ENCODE measurements around the gene SND1. TPM values are rescaled to one million over a fixed set of nuclear protein-coding genes. Genes with fewer than 3 reads are reported as not detected.

SND1 gene
- polyA plus RNA-seq, 4 donors, result 47.2 to 148 (median 92.2) TPM

- Histone ChIP-seq H3K9me3 (ENCODE audit: control insufficient read depth in 2 of 2, insufficient read depth in 1 of 2, low read depth in 1 of 2, low read length in 1 of 2) (no peaks in the 10 kb centered on the region), H3K36me3 (ENCODE audit: control insufficient read depth in 3 of 3, insufficient read depth in 2 of 3, low read depth in 1 of 3, low read length in 3 of 3) (peaks cover 15 to 94% (median 16%) of the 10 kb centered on the region in 3 donors), H3K4me1 (ENCODE audit: control insufficient read depth in 3 of 3, insufficient read depth in 2 of 3, low read depth in 1 of 3, low read length in 2 of 3) (no peaks in the 10 kb centered on the region), H3K27ac (ENCODE audit: low read depth in 1 of 3, low read length in 2 of 3) (no peak overlapping the region), H3K4me3 (ENCODE audit: low read depth in 1 of 3, low read length in 3 of 3) (no peak overlapping the region), H3K27me3 (ENCODE audit: control insufficient read depth in 3 of 3, insufficient read depth in 3 of 3, low read length in 3 of 3) (no peaks in the 10 kb centered on the region)
- 89 to 94% (median 92%) methylated on average over 10 of the region's 10 CpGs for WGBS, 3 donors
- FAIRE-seq (no peak), DNase-seq (no peak)
These were observed 438.5 kb downstream of the SND1 start for GRCh38 chr7:128090492-128090891.

- H3K27me3 ChIP-seq (ENCODE audit: control insufficient read depth in 3 of 3, insufficient read depth in 3 of 3, low read length in 3 of 3), result no peaks in the 10 kb centered on the region
- FAIRE-seq (no peak), DNase-seq (no peak)
- no peak overlapping the region for H3K4me3 ChIP-seq (ENCODE audit: low read depth in 1 of 3, low read length in 3 of 3)
- no peaks in the 10 kb centered on the region for H3K4me1 ChIP-seq (ENCODE audit: control insufficient read depth in 3 of 3, insufficient read depth in 2 of 3, low read depth in 1 of 3, low read length in 2 of 3)
- no peaks in the 10 kb centered on the region for H3K9me3 ChIP-seq (ENCODE audit: control insufficient read depth in 2 of 2, insufficient read depth in 1 of 2, low read depth in 1 of 2, low read length in 1 of 2)
- WGBS, 3 donors, result 80 to 87% (median 83%) methylated on average over 3 of the region's 3 CpGs
- peaks cover 12 to 91% (median 13%) of the 10 kb centered on the region in 3 donors for H3K36me3 ChIP-seq (ENCODE audit: control insufficient read depth in 3 of 3, insufficient read depth in 2 of 3, low read depth in 1 of 3, low read length in 3 of 3)
- no peak overlapping the region for H3K27ac ChIP-seq (ENCODE audit: low read depth in 1 of 3, low read length in 2 of 3)
These were observed 439.1 kb downstream of the SND1 start for GRCh38 chr7:128091106-128091505.

- FAIRE-seq (no peak), DNase-seq (no peak)
- Histone ChIP-seq H3K36me3 (ENCODE audit: control insufficient read depth in 3 of 3, insufficient read depth in 2 of 3, low read depth in 1 of 3, low read length in 3 of 3) (peaks cover 12 to 88% (median 13%) of the 10 kb centered on the region in 3 donors), H3K4me3 (ENCODE audit: low read depth in 1 of 3, low read length in 3 of 3) (no peak overlapping the region), H3K4me1 (ENCODE audit: control insufficient read depth in 3 of 3, insufficient read depth in 2 of 3, low read depth in 1 of 3, low read length in 2 of 3) (no peaks in the 10 kb centered on the region), H3K9me3 (ENCODE audit: control insufficient read depth in 2 of 2, insufficient read depth in 1 of 2, low read depth in 1 of 2, low read length in 1 of 2) (no peaks in the 10 kb centered on the region), H3K27ac (ENCODE audit: low read depth in 1 of 3, low read length in 2 of 3) (no peak overlapping the region), H3K27me3 (ENCODE audit: control insufficient read depth in 3 of 3, insufficient read depth in 3 of 3, low read length in 3 of 3) (no peaks in the 10 kb centered on the region)
- 87 to 88% (median 88%) methylated on average over 5 of the region's 5 CpGs for WGBS, 3 donors
These were observed 440.2 kb downstream of the SND1 start for GRCh38 chr7:128092221-128092620.

- Histone ChIP-seq H3K36me3 (ENCODE audit: control insufficient read depth in 3 of 3, insufficient read depth in 2 of 3, low read depth in 1 of 3, low read length in 3 of 3) (peaks cover 12 to 80% (median 13%) of the 10 kb centered on the region in 3 donors), H3K9me3 (ENCODE audit: control insufficient read depth in 2 of 2, insufficient read depth in 1 of 2, low read depth in 1 of 2, low read length in 1 of 2) (no peaks in the 10 kb centered on the region), H3K4me1 (ENCODE audit: control insufficient read depth in 3 of 3, insufficient read depth in 2 of 3, low read depth in 1 of 3, low read length in 2 of 3) (no peaks in the 10 kb centered on the region), H3K27ac (ENCODE audit: low read depth in 1 of 3, low read length in 2 of 3) (no peak overlapping the region), H3K4me3 (ENCODE audit: low read depth in 1 of 3, low read length in 3 of 3) (no peak overlapping the region), H3K27me3 (ENCODE audit: control insufficient read depth in 3 of 3, insufficient read depth in 3 of 3, low read length in 3 of 3) (no peaks in the 10 kb centered on the region)
- 76 to 86% (median 83%) methylated on average over 14 of the region's 14 CpGs for WGBS, 3 donors
- no peak for FAIRE-seq
- DNase-seq, result no peak
These were observed 441.9 kb downstream of the SND1 start for GRCh38 chr7:128093614-128094570.

- DNase-seq (no peak), FAIRE-seq (no peak)
- H3K36me3 ChIP-seq (ENCODE audit: control insufficient read depth in 3 of 3, insufficient read depth in 2 of 3, low read depth in 1 of 3, low read length in 3 of 3), result peaks cover 8 to 72% (median 9%) of the 10 kb centered on the region in 3 donors
- H3K4me3 ChIP-seq (ENCODE audit: low read depth in 1 of 3, low read length in 3 of 3), result no peak overlapping the region
- 86 to 93% (median 89%) methylated on average over 8 of the region's 8 CpGs for WGBS, 3 donors
- H3K4me1 ChIP-seq (ENCODE audit: control insufficient read depth in 3 of 3, insufficient read depth in 2 of 3, low read depth in 1 of 3, low read length in 2 of 3), result no peaks in the 10 kb centered on the region
- H3K27ac ChIP-seq (ENCODE audit: low read depth in 1 of 3, low read length in 2 of 3), result no peak overlapping the region
- H3K27me3 ChIP-seq (ENCODE audit: control insufficient read depth in 3 of 3, insufficient read depth in 3 of 3, low read length in 3 of 3), result no peaks in the 10 kb centered on the region
- H3K9me3 ChIP-seq (ENCODE audit: control insufficient read depth in 2 of 2, insufficient read depth in 1 of 2, low read depth in 1 of 2, low read length in 1 of 2), result no peaks in the 10 kb centered on the region
These were observed 442.7 kb downstream of the SND1 start for GRCh38 chr7:128094686-128095085.

- 92 to 98% (median 95%) methylated on average over 7 of the region's 7 CpGs for WGBS, 3 donors
- Histone ChIP-seq H3K9me3 (ENCODE audit: control insufficient read depth in 2 of 2, insufficient read depth in 1 of 2, low read depth in 1 of 2, low read length in 1 of 2) (no peaks in the 10 kb centered on the region), H3K4me1 (ENCODE audit: control insufficient read depth in 3 of 3, insufficient read depth in 2 of 3, low read depth in 1 of 3, low read length in 2 of 3) (no peaks in the 10 kb centered on the region), H3K27ac (ENCODE audit: low read depth in 1 of 3, low read length in 2 of 3) (no peak overlapping the region), H3K36me3 (ENCODE audit: control insufficient read depth in 3 of 3, insufficient read depth in 2 of 3, low read depth in 1 of 3, low read length in 3 of 3) (peaks cover 3 to 48% (median 4%) of the 10 kb centered on the region in 3 donors), H3K27me3 (ENCODE audit: control insufficient read depth in 3 of 3, insufficient read depth in 3 of 3, low read length in 3 of 3) (no peaks in the 10 kb centered on the region), H3K4me3 (ENCODE audit: low read depth in 1 of 3, low read length in 3 of 3) (no peak overlapping the region)
- DNase-seq (no peak), FAIRE-seq (no peak)
These were observed 445.3 kb downstream of the SND1 start for GRCh38 chr7:128097211-128097731.

- H3K36me3 ChIP-seq (ENCODE audit: control insufficient read depth in 3 of 3, insufficient read depth in 2 of 3, low read depth in 1 of 3, low read length in 3 of 3), result peaks cover 0 to 34% (median 3%) of the 10 kb centered on the region in 3 donors
- H3K4me1 ChIP-seq (ENCODE audit: control insufficient read depth in 3 of 3, insufficient read depth in 2 of 3, low read depth in 1 of 3, low read length in 2 of 3), result peaks cover 0 to 3% (median 0%) of the 10 kb centered on the region in 3 donors
- no peak overlapping the region for H3K27ac ChIP-seq (ENCODE audit: low read depth in 1 of 3, low read length in 2 of 3)
- no peak overlapping the region for H3K4me3 ChIP-seq (ENCODE audit: low read depth in 1 of 3, low read length in 3 of 3)
- no peaks in the 10 kb centered on the region for H3K9me3 ChIP-seq (ENCODE audit: control insufficient read depth in 2 of 2, insufficient read depth in 1 of 2, low read depth in 1 of 2, low read length in 1 of 2)
- peaks cover 0 to 8% (median 0%) of the 10 kb centered on the region in 3 donors for H3K27me3 ChIP-seq (ENCODE audit: control insufficient read depth in 3 of 3, insufficient read depth in 3 of 3, low read length in 3 of 3)
- FAIRE-seq (no peak), DNase-seq (no peak)
- 93 to 100% (median 96%) methylated on average over 5 of the region's 5 CpGs for WGBS, 3 donors
These were observed 446.6 kb downstream of the SND1 start for GRCh38 chr7:128098629-128099028.

GRCh38 chr7:128099204-128099671 lies 447.2 kb downstream of the SND1 start:
- H3K4me3 ChIP-seq (ENCODE audit: low read depth in 1 of 3, low read length in 3 of 3), result no peak overlapping the region
- WGBS, 3 donors, result 83 to 88% (median 86%) methylated on average over 5 of the region's 5 CpGs
- no peak overlapping the region for H3K27ac ChIP-seq (ENCODE audit: low read depth in 1 of 3, low read length in 2 of 3)
- peaks cover 0 to 5% (median 0%) of the 10 kb centered on the region in 3 donors for H3K4me1 ChIP-seq (ENCODE audit: control insufficient read depth in 3 of 3, insufficient read depth in 2 of 3, low read depth in 1 of 3, low read length in 2 of 3)
- FAIRE-seq, result no peak
- H3K36me3 ChIP-seq (ENCODE audit: control insufficient read depth in 3 of 3, insufficient read depth in 2 of 3, low read depth in 1 of 3, low read length in 3 of 3), result peaks cover 0 to 30% (median 3%) of the 10 kb centered on the region in 3 donors
- no peaks in the 10 kb centered on the region for H3K9me3 ChIP-seq (ENCODE audit: control insufficient read depth in 2 of 2, insufficient read depth in 1 of 2, low read depth in 1 of 2, low read length in 1 of 2)
- no peak for DNase-seq
- H3K27me3 ChIP-seq (ENCODE audit: control insufficient read depth in 3 of 3, insufficient read depth in 3 of 3, low read length in 3 of 3), result peaks cover 0 to 13% (median 0%) of the 10 kb centered on the region in 3 donors
